ENCODE data around the gene NSD1.

The NSD1 gene

GRCh38 chr5:177133096-177133852 is at the start of gene NSD1:
TSS of gene NSD1 (plus strand) at chr5:177133773. CDS start at chr5:177135104, 1,331 bp downstream.
- in situ Hi-C loops (cut with MboI; ENCODE audit: low pct_unique_long_range_greater_than_20kb, low sequenced_read_pairs, unreplicated experiment), result no loop called here
- TF ChIP-seq CTCF (IDR thresholded peaks at IDR 0.05; ENCODE audit: extremely low read depth, insufficient read depth, missing control alignments), result no peak
- DNase-seq (ENCODE audit: low spot score), result peak; percentile 96

- no peak for TF ChIP-seq CTCF (IDR thresholded peaks at IDR 0.05; ENCODE audit: extremely low read depth, insufficient read depth, missing control alignments)
- DNase-seq (ENCODE audit: low spot score), result no peak
- in situ Hi-C loops (cut with MboI; ENCODE audit: low pct_unique_long_range_greater_than_20kb, low sequenced_read_pairs, unreplicated experiment), result no loop called here
These were observed 49.4 kb upstream of the NSD1 start for GRCh38 chr5:177084175-177084574.

GRCh38 chr5:177085985-177086653 is 47.5 kb upstream of the NSD1 start:
- no peak for TF ChIP-seq CTCF (IDR thresholded peaks at IDR 0.05; ENCODE audit: extremely low read depth, insufficient read depth, missing control alignments)
- in situ Hi-C loops (cut with MboI; ENCODE audit: low pct_unique_long_range_greater_than_20kb, low sequenced_read_pairs, unreplicated experiment), result no loop called here
- no peak for DNase-seq (ENCODE audit: low spot score)

GRCh38 chr5:177086654-177087397 is 46.7 kb upstream of the NSD1 start, which contains the start of gene FGFR4:
TSS of gene FGFR4 (plus strand) at chr5:177086915. CDS start at chr5:177089603, 2,688 bp downstream.
- in situ Hi-C loops (cut with MboI; ENCODE audit: low pct_unique_long_range_greater_than_20kb, low sequenced_read_pairs, unreplicated experiment), result no loop called here
- peak; percentile 72 for TF ChIP-seq CTCF (IDR thresholded peaks at IDR 0.05; ENCODE audit: extremely low read depth, insufficient read depth, missing control alignments)
- peak; percentile 94 for DNase-seq (ENCODE audit: low spot score)

- DNase-seq (ENCODE audit: low spot score), result no peak
- in situ Hi-C loops (cut with MboI; ENCODE audit: low pct_unique_long_range_greater_than_20kb, low sequenced_read_pairs, unreplicated experiment), result no loop called here
- TF ChIP-seq CTCF (IDR thresholded peaks at IDR 0.05; ENCODE audit: extremely low read depth, insufficient read depth, missing control alignments), result no peak
These were observed 46.1 kb upstream of the NSD1 start for GRCh38 chr5:177087398-177088005.

- TF ChIP-seq CTCF (IDR thresholded peaks at IDR 0.05; ENCODE audit: extremely low read depth, insufficient read depth, missing control alignments), result no peak
- in situ Hi-C loops (cut with MboI; ENCODE audit: low pct_unique_long_range_greater_than_20kb, low sequenced_read_pairs, unreplicated experiment), result no loop called here
- DNase-seq (ENCODE audit: low spot score), result no peak
These were observed 44.4 kb upstream of the NSD1 start for GRCh38 chr5:177089127-177089526.

Data from GM13977 (cell line).